Mucosa of gallbladder (tissue), 1 donor: ENCODE data around the gene MADD. TPM values are rescaled to one million over a fixed set of nuclear protein-coding genes. Genes with fewer than 3 reads are reported as not detected.

ENCODE experiments used
- DNase-seq: peaks from one replicate; pipeline ENCODE4 v3.0.0-alpha.2; 2020; ENCODE audit warnings: low spot score
- total RNA-seq: library from RNA; stranded (reverse); gene quantifications from one replicate; pipeline ENCODE4 v1.2.1, GENCODE V29; 2021
- donor health status: DM: no; HTN: no; CAD: no.

Gene MADD
- total RNA-seq, 1 donor from 2014 or later: 57.1 TPM

GRCh38 chr11:47379317-47379716, 109.4 kb downstream of the MADD start:
- DNase-seq: no peak

Other genes starting within 250 kb of the MADD start
- 91.8 TPM for gene ARFGAP2, start 93.3 kb upstream of the MADD start, total RNA-seq
- 34.4 TPM for gene PACSIN3, start 83.7 kb upstream of the MADD start, total RNA-seq
- 22.7 TPM for gene DDB2, start 55.2 kb upstream of the MADD start, total RNA-seq
- 48.5 TPM for gene ACP2, start 21.3 kb upstream of the MADD start, total RNA-seq
- 33.5 TPM for gene NR1H3, start 12.1 kb upstream of the MADD start, total RNA-seq
- gene MYBPC3, start 82.6 kb downstream of the MADD start, total RNA-seq: not detected
- gene SPI1, start 108.4 kb downstream of the MADD start, total RNA-seq: 35.3 TPM
- gene SLC39A13, start 138.5 kb downstream of the MADD start, total RNA-seq: 58.6 TPM
- gene PSMC3, start 156.3 kb downstream of the MADD start, total RNA-seq: 80.5 TPM
- gene RAPSN, start 179.0 kb downstream of the MADD start, total RNA-seq: 0.35 TPM